ENCODE data around the gene PF4V1.

Gene PF4V1

GRCh38 chr4:73853246-73853704 lies at the start of gene PF4V1:
PF4V1 (plus strand) TSS chr4:73853296; CDS start chr4:73853363, 67 bp downstream.
- DNase-seq, result no peak

- no peak for DNase-seq
These were observed 42.9 kb upstream of the PF4V1 start for GRCh38 chr4:73810191-73810590.

DNA sequence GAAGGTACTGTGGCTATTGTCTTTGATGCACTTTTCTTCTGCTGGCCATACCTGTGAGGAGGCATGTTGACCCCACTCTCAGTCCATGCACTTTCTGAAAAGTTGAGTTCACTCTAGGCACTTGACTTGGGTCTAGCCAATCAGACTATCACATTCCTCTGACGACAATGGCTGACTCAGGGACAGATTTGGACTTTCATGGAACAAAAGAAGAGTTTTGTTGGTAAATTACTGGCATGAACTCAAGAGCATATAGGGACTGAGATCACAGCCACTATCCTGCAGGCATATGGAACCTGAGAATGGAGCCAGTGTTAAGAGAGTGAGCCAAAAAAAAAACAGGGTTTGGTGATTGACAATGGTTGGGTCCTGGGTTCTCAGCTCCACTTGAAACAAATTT lies 41.3 kb upstream of the PF4V1 start:
- DNase-seq, result no peak

- no peak for DNase-seq
These were observed 38.4 kb upstream of the PF4V1 start for GRCh38 chr4:73814679-73815078.

- DNase-seq, result no peak
These were observed 38.0 kb upstream of the PF4V1 start for GRCh38 chr4:73815145-73815544.

DNA sequence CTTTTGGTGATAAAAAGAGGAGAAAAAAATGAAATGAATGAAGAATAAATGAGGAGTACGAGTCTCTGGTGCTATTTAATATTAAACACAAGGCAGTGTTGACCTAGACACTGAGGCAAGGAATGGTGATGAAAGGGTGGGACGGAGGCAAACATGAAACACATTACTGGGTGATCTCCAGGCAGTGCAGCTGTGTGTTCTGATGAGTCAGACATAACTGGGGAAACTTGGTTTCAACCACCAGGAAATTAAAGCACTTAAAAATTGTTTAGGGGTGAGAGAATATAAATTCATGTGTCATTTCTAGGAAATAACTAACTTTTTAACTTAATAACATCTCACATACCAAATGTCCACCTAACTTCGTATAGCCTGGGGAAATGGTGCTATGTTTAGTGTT lies 36.3 kb upstream of the PF4V1 start:
- no peak for DNase-seq

DNA sequence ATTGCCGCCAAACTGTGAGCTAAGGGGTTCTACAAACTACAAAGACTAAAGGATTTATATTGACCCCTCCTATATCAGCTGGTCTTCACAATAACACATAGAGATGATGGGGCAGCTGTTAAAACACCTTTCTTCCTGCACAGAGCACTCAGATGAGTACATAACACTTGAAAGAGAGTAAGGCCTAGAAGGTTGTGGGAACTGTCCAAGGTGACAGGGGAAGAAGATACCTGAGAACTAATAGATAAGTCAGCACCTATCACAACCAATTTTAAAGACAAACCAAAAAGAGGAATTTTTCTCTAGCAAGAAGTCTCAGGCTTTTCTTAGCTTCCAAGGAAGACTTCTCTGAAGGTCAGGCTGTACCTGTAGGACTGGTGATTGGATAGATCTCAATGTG lies 35.8 kb upstream of the PF4V1 start:
- no peak for DNase-seq

GRCh38 chr4:73821325-73821724 lies 31.8 kb upstream of the PF4V1 start:
- no peak for DNase-seq

DNA sequence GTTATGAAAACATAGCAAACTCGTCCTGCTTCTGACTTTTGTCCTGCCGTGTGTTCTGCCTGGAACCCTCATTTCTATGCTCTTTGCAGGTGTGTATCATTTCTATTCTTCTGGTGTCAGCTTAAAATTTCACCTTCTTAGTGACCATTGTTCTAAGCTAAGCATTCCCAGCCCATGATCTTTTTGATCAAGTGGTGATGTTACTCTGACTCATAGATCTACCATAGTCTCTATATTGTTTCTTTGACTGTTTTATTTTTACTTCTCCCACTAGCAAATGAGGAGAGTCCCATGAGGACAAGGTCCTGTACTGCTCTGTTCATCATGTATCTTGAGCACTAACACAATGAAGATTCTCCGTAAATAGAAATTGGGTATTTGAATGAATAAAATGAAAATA lies 30.7 kb upstream of the PF4V1 start:
- no peak for DNase-seq

- DNase-seq, result no peak
These were observed 30.1 kb upstream of the PF4V1 start for GRCh38 chr4:73822812-73823504.

DNA sequence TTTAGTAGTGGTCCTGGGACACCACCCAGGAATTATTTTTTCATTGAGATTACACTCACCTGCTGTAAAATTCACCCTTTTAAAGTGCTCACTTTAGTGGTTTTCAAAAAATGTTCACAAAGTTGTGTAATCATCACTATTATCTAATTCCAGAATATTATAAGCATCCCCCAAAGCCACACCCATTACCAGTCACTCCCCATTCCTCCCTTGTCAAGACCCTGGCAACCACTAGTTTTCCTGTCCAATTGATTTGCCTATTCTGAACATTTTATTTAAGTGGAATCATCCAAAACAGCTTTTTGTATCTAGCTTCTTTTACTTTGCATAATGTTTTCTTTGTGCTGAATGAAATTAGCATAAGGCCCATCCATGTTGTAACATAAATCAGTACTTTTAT lies 29.3 kb upstream of the PF4V1 start:
- no peak for DNase-seq

GRCh38 chr4:73828956-73829355 lies 24.1 kb upstream of the PF4V1 start:
- no peak for DNase-seq

GRCh38 chr4:73831569-73831968 lies 21.5 kb upstream of the PF4V1 start:
- no peak for DNase-seq

GRCh38 chr4:73832651-73833237 lies 20.4 kb upstream of the PF4V1 start:
- DNase-seq, result peak; percentile 63

- DNase-seq, result no peak
These were observed 16.5 kb upstream of the PF4V1 start, which contains the start of gene CXCL6 for GRCh38 chr4:73836373-73837279. CXCL6 (plus strand) TSS chr4:73836678; CDS start chr4:73836751, 73 bp downstream.

DNA sequence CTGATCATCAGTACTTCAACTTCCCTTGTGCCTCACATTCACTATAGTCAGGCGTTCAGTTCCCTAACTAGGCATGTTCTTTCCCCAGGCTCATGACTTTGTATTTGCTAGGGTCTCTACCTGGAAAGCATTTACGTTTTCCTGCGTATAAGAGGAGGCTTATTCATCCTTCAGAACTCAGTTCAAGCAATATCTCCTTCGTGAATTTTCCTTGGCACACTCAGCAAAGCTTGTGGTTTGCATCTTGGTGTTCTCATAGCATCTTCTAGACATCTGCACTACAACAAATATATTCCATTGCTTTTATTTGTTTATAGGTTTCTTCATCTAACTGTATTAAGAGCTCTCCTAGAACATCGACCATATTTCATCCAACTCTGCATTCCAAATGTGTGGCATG lies 14.0 kb upstream of the PF4V1 start:
- no peak for DNase-seq

DNA sequence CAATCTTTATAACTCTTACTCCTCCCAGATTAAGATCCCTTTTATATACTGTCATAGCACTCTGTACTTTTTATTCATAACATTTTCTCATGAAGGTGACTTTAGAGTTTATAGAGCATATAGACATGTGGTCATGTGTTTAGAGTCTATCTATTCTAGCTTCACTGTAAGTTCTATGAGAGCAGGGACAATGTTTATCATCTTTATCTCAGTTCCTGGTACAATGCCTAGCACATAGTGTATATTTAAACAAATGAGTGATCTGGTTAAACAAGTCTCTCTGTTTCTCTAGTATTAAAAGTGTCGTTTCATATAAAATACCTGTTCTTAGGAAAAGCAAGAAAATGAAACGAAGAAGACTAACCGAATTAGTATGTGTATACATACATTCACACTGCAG lies 13.4 kb upstream of the PF4V1 start:
- DNase-seq, result no peak

- no peak for DNase-seq
These were observed 11.7 kb upstream of the PF4V1 start for GRCh38 chr4:73841243-73841925.

GRCh38 chr4:73842696-73843095 lies 10.4 kb upstream of the PF4V1 start:
- DNase-seq, result no peak

GRCh38 chr4:73843369-73843768 lies 9.7 kb upstream of the PF4V1 start:
- no peak for DNase-seq

- DNase-seq, result no peak
These were observed 8.8 kb upstream of the PF4V1 start for GRCh38 chr4:73844345-73844744.

- DNase-seq, result no peak
These were observed 8.3 kb upstream of the PF4V1 start for GRCh38 chr4:73844806-73845205.

All from hematopoietic multipotent progenitor cell treated with erythropoietin and hydrocortisone succinate and interleukin-3 and kit ligand, for 8 days (in vitro differentiated cells).